HUES48 (cell line): ENCODE measurements around the gene PLPPR3.

Experiments used
- H3K27ac ChIP-seq: one replicate; pipeline ENCODE4 v1.7.0; 2013; ENCODE audit warnings: low read depth, low read length, inconsistent platforms
- H3K27me3 ChIP-seq: 2 replicates; pipeline ENCODE4 v1.6.1; 2013; ENCODE audit warnings: mild to moderate bottlenecking, low read length; ENCODE audit not compliant: control insufficient read depth, insufficient read depth
- H3K36me3 ChIP-seq: 2 replicates; pipeline ENCODE4 v1.6.1; 2013; ENCODE audit warnings: low read length; ENCODE audit not compliant: control insufficient read depth, insufficient read depth
- H3K4me1 ChIP-seq: 2 replicates; pipeline ENCODE4 v1.6.1; 2013; ENCODE audit warnings: mild to moderate bottlenecking, low read length; ENCODE audit not compliant: control insufficient read depth, insufficient read depth
- H3K4me3 ChIP-seq: 2 replicates; pipeline ENCODE4 v1.5.1; 2013; ENCODE audit warnings: mild to moderate bottlenecking, low read depth, low read length
- H3K9ac ChIP-seq: 2 replicates; pipeline ENCODE4 v1.6.1; 2013; ENCODE audit warnings: mild to moderate bottlenecking, low read depth, low read length, moderate library complexity
- H3K9me3 ChIP-seq: 2 replicates; pipeline ENCODE4 v1.6.1; 2013; ENCODE audit warnings: low read length; ENCODE audit not compliant: control insufficient read depth, insufficient read depth

The PLPPR3 gene

DNA sequence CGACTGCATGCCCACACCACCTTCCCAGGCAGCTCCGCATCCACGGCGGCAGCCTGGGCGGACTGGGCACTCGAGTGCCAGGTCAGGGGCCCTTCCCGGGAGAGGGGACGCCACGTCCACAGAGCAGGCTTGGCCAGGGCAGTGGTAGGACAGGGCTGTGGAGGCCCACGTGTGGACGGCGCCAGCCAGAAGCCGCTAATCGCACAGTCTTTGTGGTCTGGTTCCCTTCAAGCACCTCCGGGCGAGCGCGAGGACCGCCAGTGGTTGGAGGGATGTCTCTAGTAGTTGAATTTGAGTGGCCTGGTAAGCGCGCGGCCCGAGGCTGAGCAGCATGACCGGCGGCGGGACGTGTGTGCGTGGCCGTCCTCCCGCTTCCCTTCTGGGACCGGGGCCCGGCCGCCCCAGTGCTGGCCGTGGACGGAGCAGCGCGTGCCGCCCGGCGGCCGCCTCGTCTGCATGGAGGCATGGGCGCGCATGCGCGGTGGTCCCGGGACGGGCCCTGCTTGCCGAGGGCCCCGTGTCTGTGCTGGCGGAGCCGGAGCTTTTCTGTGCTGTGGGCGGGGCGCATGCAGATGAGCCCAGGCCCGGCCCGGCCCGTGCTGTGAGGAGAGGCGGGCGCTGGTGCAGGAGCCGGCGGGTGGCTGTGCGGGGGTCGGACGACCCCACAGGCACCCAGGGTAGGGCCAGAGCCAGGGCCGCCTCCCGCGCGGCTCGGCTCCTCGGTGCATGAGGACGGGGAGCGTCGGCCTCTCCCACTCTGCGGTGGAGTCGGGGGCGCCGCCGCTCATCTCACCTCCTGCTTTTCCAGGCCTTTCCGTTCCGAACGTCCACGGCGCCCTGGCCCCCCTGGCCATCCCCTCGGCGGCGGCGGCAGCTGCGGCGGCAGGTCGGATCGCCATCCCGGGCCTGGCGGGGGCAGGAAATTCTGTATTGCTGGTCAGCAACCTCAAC lies 15.9 kb downstream of the PLPPR3 start:
- no peaks in the 10 kb centered on the region for H3K27me3 ChIP-seq
- H3K27ac ChIP-seq: no peak overlapping the region
- no peak overlapping the region for H3K4me3 ChIP-seq
- H3K4me1 ChIP-seq: peaks cover 8% of the 10 kb centered on the region; the same call in 1 of the 2 replicates
- no peaks in the 10 kb centered on the region for H3K9me3 ChIP-seq
- H3K36me3 ChIP-seq: peaks cover 100% of the 10 kb centered on the region
- H3K9ac ChIP-seq: no peak overlapping the region

DNA sequence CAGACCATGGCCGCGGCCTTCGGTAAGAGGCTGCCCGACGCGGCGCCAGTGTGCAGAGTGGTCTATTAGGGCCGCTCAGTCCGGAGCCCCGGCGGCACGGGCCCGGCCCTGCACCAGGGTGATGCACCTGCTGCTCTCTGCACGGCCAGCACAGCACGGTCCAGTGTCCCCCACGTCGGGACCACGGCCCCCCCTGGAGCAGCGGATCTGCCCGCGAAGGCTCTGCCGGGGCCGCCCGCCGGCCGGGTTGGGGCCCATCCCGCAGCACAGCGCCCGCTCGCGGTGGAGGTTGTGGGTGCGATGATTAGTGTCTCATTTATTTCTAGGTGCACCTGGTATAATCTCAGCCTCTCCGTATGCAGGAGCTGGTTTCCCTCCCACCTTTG lies 16.6 kb downstream of the PLPPR3 start:
- Histone ChIP-seq H3K27me3 (no peaks in the 10 kb centered on the region), H3K4me3 (no peak overlapping the region), H3K27ac (no peak overlapping the region), H3K4me1 (peaks cover 14% of the 10 kb centered on the region), H3K36me3 (peaks cover 100% of the 10 kb centered on the region), H3K9ac (no peak overlapping the region), H3K9me3 (no peaks in the 10 kb centered on the region)

- no peak overlapping the region for H3K4me3 ChIP-seq
- H3K27me3 ChIP-seq: no peaks in the 10 kb centered on the region
- no peaks in the 10 kb centered on the region for H3K9me3 ChIP-seq
- H3K27ac ChIP-seq: peak overlapping the region; percentile 10
- H3K4me1 ChIP-seq: peaks cover 20% of the 10 kb centered on the region
- no peak overlapping the region for H3K9ac ChIP-seq
- H3K36me3 ChIP-seq: peaks cover 100% of the 10 kb centered on the region
Observed at GRCh38 chr19:804419-805165, 17.2 kb downstream of the PLPPR3 start.

DNA sequence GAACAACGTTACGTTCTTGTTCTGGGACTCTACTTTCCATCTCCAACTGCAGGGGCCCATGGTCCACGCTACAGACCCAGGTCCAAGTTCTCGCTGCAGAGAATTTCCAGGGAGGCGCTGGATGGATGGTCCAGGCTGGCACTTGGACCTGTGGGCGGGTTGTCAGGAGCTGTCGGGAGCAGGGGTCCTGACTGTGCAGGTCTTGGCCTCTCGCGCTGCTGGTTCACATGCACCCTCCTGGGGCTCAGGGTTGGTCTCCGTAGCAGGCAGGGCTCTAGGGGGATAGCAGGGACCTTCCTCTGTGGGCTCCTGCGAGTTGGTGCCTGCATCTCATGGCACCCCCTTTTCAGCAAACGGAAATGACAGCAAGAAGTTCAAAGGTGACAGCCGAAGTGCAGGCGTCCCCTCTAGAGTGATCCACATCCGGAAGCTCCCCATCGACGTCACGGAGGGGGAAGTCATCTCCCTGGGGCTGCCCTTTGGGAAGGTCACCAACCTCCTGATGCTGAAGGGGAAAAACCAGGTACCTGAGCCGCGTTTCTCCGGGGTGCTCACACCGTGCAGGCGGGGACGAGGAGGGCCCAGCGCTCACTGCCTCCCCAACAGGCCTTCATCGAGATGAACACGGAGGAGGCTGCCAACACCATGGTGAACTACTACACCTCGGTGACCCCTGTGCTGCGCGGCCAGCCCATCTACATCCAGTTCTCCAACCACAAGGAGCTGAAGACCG lies 17.9 kb downstream of the PLPPR3 start:
- Histone ChIP-seq H3K4me3 (no peak overlapping the region), H3K27me3 (no peaks in the 10 kb centered on the region), H3K27ac (no peak overlapping the region), H3K9me3 (no peaks in the 10 kb centered on the region), H3K9ac (no peak overlapping the region), H3K4me1 (peaks cover 24% of the 10 kb centered on the region), H3K36me3 (peaks cover 98% of the 10 kb centered on the region)

GRCh38 chr19:803099-803561 lies 18.6 kb downstream of the PLPPR3 start:
- no peak overlapping the region for H3K4me3 ChIP-seq
- H3K27me3 ChIP-seq: no peaks in the 10 kb centered on the region
- H3K9me3 ChIP-seq: no peaks in the 10 kb centered on the region
- H3K36me3 ChIP-seq: peaks cover 96% of the 10 kb centered on the region
- peaks cover 24% of the 10 kb centered on the region for H3K4me1 ChIP-seq
- peak overlapping the region; percentile 18 for H3K27ac ChIP-seq
- no peak overlapping the region; the same call in 1 of the 2 replicates for H3K9ac ChIP-seq

DNA sequence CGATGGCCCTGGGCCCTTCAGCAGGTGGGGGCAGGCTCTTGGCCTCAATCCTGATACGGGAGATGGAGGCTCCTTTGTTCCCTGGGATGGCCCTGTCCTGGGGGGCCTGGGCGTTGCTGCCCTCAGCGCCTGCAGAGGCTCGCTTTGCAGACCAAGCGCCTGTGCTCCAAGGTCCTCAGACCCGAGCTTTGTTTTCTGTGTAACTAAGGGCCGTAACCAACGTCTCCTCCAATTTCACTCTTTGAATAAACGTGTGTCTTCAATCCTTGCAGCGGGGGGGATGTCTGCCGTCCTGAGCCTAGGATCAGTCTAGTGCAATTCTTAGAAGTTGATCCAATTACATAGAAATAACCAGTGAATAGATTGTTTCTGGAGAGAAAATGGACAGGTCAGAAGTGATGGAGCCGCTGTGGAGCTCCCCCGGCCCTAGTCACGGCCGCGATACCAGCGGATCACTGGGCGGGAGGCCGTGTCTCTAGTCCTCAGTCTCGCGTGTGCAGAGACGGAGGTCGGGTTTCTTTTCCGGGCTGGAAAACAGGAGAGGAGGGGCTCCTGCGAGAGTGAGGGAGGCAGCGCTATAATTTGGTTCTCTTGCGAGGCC lies 19.2 kb downstream of the PLPPR3 start:
- Histone ChIP-seq H3K27ac (peak overlapping the region; percentile 18), H3K9me3 (no peaks in the 10 kb centered on the region), H3K4me3 (no peak overlapping the region), H3K27me3 (no peaks in the 10 kb centered on the region), H3K4me1 (peaks cover 24% of the 10 kb centered on the region), H3K9ac (no peak overlapping the region; the same call in 1 of the 2 replicates), H3K36me3 (peaks cover 90% of the 10 kb centered on the region)

- Histone ChIP-seq H3K27me3 (no peaks in the 10 kb centered on the region), H3K4me1 (peaks cover 24% of the 10 kb centered on the region), H3K36me3 (peaks cover 84% of the 10 kb centered on the region), H3K4me3 (no peak overlapping the region), H3K9me3 (no peaks in the 10 kb centered on the region), H3K9ac (no peak overlapping the region), H3K27ac (peak overlapping the region; percentile 4)
Observed at GRCh38 chr19:801861-802497, 19.8 kb downstream of the PLPPR3 start.

DNA sequence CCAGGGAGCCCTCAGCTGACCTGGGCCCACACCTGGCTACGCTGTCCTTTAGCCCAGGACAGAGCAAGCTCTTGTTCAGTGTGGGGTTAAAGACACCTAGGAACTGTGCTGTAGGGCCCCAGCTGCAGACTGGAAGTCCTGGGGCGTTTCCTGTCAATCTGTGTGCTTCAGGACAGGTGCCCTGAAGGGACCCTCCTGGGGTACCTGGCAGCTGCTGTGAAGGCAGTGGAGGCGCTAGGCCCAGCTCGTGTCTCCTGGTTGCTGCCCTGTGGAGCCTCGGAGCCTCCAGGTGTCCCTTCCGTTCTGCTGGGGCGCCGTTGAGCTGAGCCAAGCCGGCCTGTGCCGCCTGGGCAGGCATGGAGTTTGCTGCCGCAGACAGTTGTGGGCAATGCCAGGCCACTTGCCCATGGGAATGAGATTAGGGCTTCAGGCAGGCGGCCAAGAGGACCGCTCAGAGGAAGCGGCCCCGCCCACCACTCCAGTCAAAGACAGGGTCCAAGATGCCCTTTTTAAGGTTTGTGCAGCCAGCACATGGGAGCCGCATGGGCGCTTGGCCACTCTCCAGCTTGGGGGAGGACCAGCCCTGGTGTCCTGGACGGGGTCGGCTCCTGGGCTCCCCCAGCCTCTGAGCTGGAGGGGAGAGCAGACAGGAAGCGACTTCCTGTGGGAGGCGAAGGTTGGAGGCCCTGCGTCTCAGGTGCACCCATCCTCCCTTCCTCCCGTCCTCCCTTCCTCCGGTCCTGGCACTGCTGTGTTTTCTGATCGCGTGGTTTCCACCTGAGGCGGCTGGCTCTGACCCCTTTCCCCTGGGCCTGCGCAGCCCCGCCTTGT lies 20.5 kb downstream of the PLPPR3 start:
- Histone ChIP-seq H3K27me3 (no peaks in the 10 kb centered on the region), H3K9me3 (no peaks in the 10 kb centered on the region), H3K36me3 (peaks cover 77% of the 10 kb centered on the region), H3K9ac (no peak overlapping the region), H3K27ac (peak overlapping the region; percentile 59), H3K4me1 (peaks cover 24% of the 10 kb centered on the region), H3K4me3 (no peak overlapping the region)

GRCh38 chr19:800360-801029 lies 21.3 kb downstream of the PLPPR3 start:
- H3K9me3 ChIP-seq: no peaks in the 10 kb centered on the region
- peaks cover 69% of the 10 kb centered on the region for H3K36me3 ChIP-seq
- peak overlapping the region; percentile 98 for H3K4me3 ChIP-seq
- H3K4me1 ChIP-seq: peaks cover 24% of the 10 kb centered on the region
- peak overlapping the region; percentile 59 for H3K27ac ChIP-seq
- H3K27me3 ChIP-seq: no peaks in the 10 kb centered on the region
- 0 out of 2 replicates have a peak overlapping the region, but pooled peaks have one; percentile 42 for H3K9ac ChIP-seq
